ENCODE measurements around the gene RPL35A.

- TF ChIP-seq CTCF (IDR thresholded peaks at IDR 0.05) (no peak), POLR2A (IDR thresholded peaks at IDR 0.05) (no peak)
Observed at GRCh38 chr3:197989651-197990050, 39.7 kb downstream of the RPL35A start.
